GM18861 (cell line): ENCODE data around the gene SSR4.
"Not testable (repeated sequence)": the region's sequence is repeated elsewhere in the genome, so short reads cannot be mapped to it uniquely, and the experiment has no call there.

Source experiments
- ATAC-seq: cut with Tn5 transposase; IDR thresholded peaks from one replicate; pipeline ENCODE4 v1.9.1; 2021; ENCODE audit not compliant: unreplicated experiment

Gene SSR4

GRCh38 chrX:153794018-153794896 lies at the start of gene SSR4, which contains the start of gene IDH3G:
SSR4 (plus strand) TSS chrX:153794668; CDS start chrX:153794688, 20 bp downstream.
IDH3G (minus strand) TSS chrX:153794375; CDS start chrX:153794326, 49 bp downstream.
- peak; percentile 84 for ATAC-seq

GRCh38 chrX:153745067-153745433 lies 49.4 kb upstream of the SSR4 start:
- not testable (repeated sequence) for ATAC-seq

GRCh38 chrX:153746359-153746758 lies 48.1 kb upstream of the SSR4 start:
- no peak for ATAC-seq

- ATAC-seq: not testable (repeated sequence)
Observed at GRCh38 chrX:153746991-153747390, 47.5 kb upstream of the SSR4 start.

DNA sequence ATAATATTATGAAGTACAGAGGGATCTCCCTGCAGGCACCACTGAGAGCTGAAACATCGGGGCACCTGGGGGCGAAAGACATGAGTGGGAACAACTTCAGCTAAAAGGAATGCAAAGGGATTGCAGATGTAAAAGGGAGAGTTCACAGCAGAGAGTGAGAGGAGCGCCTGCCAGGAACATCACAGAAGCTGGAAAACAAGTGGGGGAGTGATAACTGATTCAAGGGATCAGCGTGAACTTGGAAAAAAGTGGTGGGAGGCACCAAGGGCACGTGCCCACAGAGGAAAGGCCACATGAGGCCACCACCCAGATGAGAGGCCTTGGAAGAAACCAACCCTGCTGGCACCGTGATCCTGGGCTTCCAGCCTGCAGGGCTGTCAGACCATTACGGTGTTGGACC lies 45.5 kb upstream of the SSR4 start:
- ATAC-seq: not testable (repeated sequence)

DNA sequence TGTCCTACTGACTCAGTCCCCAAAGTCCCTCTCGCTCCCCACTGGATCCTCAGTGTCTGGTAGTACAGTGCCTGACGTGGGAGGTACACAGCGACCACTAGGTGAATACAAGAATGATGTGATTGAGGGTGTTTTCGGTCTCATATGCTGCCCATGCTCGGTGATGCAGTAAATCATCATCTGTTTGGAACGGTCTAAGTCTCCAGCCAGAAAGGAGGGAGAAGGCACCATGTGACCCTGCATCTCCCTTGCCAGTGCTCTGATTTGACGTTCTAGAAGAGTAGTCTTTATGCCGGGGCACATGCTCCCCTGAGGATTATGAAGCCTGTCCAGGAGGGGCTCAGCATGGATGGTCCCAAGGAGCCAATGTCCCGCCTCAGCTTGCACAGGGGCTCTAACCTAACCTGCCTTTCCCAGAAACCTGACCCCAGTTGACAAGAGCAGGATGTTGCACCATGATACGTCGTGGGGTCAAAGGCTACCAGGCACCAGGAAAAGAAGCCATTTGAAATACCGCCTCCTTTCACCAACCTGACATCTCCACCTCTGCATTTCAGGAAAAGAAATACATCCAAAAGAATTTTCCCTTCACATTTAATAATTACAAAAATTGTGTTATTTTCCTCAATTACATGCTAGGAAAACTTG lies 44.2 kb upstream of the SSR4 start:
- no peak for ATAC-seq

GRCh38 chrX:153755136-153755535 lies 39.3 kb upstream of the SSR4 start:
- ATAC-seq: no peak

DNA sequence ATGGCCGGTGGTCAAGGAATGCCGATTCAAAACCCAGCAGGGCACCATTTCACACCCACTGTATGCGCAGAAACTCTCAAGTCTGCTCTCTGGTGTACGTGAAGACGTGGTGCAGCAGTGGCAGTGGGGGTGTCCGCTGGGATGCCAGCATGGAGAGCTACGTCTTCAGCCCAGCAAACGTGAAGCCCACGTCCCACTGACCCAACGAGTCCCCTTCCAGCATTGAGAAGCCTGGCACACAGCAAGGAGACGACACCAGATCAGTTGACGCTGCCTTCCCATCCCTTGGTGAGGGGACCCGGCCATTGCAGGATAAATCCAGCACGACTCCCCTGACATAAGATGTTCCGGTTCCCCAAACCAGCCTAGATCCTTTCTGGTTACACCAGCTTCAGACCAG lies 32.6 kb upstream of the SSR4 start:
- no peak for ATAC-seq

GRCh38 chrX:153762626-153763173 lies 31.8 kb upstream of the SSR4 start:
- ATAC-seq: no peak

GRCh38 chrX:153763298-153763932 lies 31.1 kb upstream of the SSR4 start:
- ATAC-seq: no peak

DNA sequence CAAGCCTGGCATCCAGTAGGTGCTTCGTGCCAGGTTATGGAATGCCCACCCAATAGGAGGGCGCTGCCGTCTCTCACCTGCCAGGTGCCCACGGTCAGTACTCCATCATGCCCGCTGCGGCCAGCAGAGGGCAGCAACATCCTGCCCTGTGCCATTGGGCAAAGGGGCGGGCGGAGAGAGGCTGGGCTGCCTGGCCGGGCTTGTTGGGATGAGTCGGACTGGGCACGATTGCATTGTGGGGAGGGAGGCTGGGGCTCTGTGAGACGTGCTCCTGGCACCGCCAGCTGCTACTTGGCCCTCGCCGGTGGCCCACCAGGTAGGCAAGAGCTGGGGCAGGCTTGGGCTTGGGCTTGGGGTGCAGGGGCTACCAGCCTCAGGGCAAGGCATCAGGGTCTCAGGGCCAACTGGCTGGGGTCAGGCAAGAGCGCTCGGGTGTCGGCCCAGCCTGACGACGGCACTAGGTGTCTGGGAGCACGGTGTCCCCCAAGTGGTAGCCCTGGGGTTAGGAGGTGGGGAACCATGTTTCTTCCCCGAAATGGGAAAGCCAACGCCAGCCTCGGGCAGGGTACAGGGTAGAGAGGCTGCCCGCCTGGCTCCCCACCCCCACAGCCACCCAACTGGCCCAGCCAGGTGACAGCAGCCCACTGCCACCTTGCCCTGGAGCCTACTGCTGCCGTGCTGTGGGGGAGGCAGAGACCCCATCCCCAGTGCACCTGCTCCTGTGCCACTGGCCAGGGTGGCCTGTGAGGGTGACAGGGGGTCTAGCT lies 30.3 kb upstream of the SSR4 start, which contains the start of gene PLXNB3:
Gene PLXNB3 (plus strand): TSS at position 261 of the 767 bp plus-strand sequence. CDS start 1,287 bp downstream, outside the sequence.
- ATAC-seq: peak; percentile 45

- no peak for ATAC-seq
Observed at GRCh38 chrX:153764786-153765137, 29.7 kb upstream of the SSR4 start.

DNA sequence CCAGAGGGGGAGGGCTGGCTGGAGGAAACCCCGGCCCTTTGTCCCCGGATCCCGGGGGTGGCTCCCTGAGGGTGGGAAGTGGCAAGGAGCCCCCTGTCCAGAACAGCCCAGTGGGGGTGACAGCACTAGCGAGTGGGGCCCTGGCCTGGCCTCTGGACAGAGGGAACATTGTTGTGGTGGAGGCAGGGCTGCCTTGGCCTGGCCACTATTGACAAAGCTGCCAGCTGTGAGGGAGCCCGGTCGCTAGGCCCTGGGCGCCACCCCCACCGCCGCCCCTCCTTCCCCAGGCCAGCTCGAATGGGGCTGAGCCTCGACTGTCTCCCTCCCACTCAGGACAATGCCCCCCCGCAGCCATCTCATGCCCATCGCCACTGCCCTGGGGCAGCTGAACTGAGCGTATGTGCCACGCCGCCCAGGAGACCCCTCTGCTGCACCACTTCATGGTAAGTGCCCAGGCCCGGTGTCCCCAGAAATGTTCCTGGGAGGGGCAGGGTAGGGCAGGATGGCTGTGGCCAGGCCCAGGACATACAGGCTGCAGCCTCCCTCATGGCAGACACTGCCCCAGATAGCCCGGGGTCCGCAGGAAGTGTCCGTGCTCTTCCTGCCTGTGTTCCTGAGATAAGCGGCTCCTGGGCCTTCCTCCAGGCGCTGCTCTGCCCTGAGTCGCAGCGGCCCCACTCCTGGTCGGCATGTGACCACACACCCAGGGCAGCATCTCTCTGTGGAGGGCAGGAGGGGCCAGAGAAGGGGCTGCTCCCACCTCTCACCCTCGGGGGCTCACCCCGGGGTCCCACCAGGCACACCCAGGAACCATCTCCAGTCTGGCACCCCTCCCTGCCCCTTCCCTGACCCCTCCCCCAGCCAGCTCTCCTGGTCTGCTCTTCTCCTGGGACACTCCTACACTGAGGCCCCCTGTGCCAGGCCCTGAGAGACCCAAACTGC lies 29.1 kb upstream of the SSR4 start:
- no peak for ATAC-seq

GRCh38 chrX:153766098-153766817 lies 28.2 kb upstream of the SSR4 start:
- ATAC-seq: no peak

DNA sequence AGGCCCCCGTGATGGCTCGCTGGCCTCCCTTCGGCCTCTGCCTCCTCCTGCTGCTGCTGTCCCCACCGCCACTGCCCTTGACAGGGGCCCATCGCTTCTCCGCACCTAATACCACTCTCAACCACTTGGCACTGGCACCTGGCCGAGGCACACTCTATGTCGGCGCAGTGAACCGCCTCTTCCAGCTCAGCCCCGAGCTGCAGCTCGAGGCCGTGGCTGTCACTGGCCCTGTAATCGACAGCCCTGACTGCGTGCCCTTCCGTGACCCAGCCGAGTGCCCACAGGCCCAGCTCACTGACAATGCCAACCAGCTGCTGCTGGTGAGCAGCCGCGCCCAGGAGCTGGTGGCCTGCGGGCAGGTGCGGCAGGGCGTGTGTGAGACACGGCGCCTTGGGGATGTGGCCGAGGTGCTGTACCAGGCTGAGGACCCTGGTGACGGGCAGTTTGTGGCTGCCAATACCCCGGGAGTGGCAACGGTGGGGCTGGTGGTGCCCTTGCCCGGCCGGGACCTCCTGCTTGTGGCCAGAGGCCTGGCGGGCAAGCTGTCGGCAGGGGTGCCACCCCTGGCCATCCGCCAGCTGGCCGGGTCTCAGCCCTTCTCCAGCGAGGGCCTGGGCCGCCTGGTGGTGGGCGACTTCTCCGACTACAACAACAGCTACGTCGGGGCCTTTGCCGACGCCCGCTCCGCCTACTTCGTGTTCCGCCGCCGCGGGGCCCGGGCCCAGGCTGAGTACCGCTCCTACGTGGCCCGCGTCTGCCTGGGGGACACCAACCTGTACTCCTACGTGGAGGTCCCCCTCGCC lies 27.4 kb upstream of the SSR4 start:
- no peak for ATAC-seq

- ATAC-seq: no peak
Observed at GRCh38 chrX:153767674-153768055, 26.8 kb upstream of the SSR4 start.

- ATAC-seq: no peak
Observed at GRCh38 chrX:153768311-153769157, 25.9 kb upstream of the SSR4 start.
